Ovary (tissue), 9 donors: ENCODE measurements around the gene BACH2. TPM values are rescaled to one million over a fixed set of nuclear protein-coding genes. Genes with fewer than 3 reads are reported as not detected.

Experiments
- DNase-seq, 5 donors: peaks; one replicate each; pipeline ENCODE4 v3.0.0-alpha.2; 2019 to 2020
- H3K27ac ChIP-seq, 2 donors: fragments of 200-600 bp; one replicate each; pipeline versions ENCODE4 v1.5.1 to v1.8.0; 2019 to 2022
- H3K27me3 ChIP-seq: fragments of 200-600 bp; one replicate; pipeline ENCODE4 v1.8.0; 2022
- H3K36me3 ChIP-seq: fragments of 200-600 bp; sonication (generic); one replicate; pipeline ENCODE4 v1.5.1; 2019
- H3K4me1 ChIP-seq: one replicate; pipeline ENCODE4 v1.8.1; 2013; ENCODE audit warnings: mild to moderate bottlenecking, moderate library complexity; ENCODE audit not compliant: insufficient read depth
- H3K4me3 ChIP-seq: fragments of 200-600 bp; sonication (generic); one replicate; pipeline ENCODE4 v1.5.1; 2017
- H3K9me3 ChIP-seq, 2 donors: fragments of 200-600 bp in 1 of 2; sonication (generic) in 1 of 2; one replicate each; pipeline versions ENCODE4 v1.5.1 to v1.8.1; 2013 to 2019; ENCODE audit warnings: mild to moderate bottlenecking in 1 of 2, moderate library complexity in 1 of 2
- CTCF ChIP-seq, 3 donors: fragments of 450-650 bp in 2 of 3; fragments of 200-600 bp in 1 of 3; IDR thresholded peaks; one replicate each; pipeline versions ENCODE4 v1.5.1 to v1.8.0; 2016 to 2022; ENCODE audit warnings: antibody characterized with exemption in 3 of 3, mild to moderate bottlenecking in 1 of 3
- EP300 ChIP-seq: sonication (generic); formaldehyde crosslinking; IDR thresholded peaks from one replicate; pipeline ENCODE4 v1.6.1; 2017; ENCODE audit warnings: antibody characterized with exemption
- POLR2A ChIP-seq: fragments of 450-650 bp; IDR thresholded peaks from one replicate; pipeline ENCODE4 v1.6.1; 2017; ENCODE audit warnings: antibody characterized with exemption, mild to moderate bottlenecking, moderate library complexity
- WGBS, 3 donors: extraction: QIAGEN DNeasy Blood & Tissue Kit in 1 of 3; methylation state at CpG; one replicate each; pipeline versions ENCODE4 v1.1.5 to v1.1.7; 2013 to 2017; 5-methylcytosine and 5-hydroxymethylcytosine counted together
- intact Hi-C, 4 donors: fragments of 100-400 bp; cut with DNase I; formaldehyde crosslinking; loops; one replicate each; pipeline versions ENCODE4 v1.11.0 to v1.15.1; 2022 to 2023
- polyA plus RNA-seq, 2 donors: library from polyadenylated mRNA; stranded (reverse); fragments of 200-250 nt in 1 of 2; fragments of 350-450 nt in 1 of 2; fragmentation: Illumina TruSeq in 1 of 2; extraction: RNeasy Lipid Tissue Mini Kit (QIAGEN cat#74804) in 1 of 2; gene quantifications; one replicate each; pipeline ENCODE4 v1.2.3, GENCODE V29; 2013 to 2014
- total RNA-seq, 7 donors: library from RNA; depleted of rRNA in 2 of 7; stranded (reverse); fragments of >200 nt in 2 of 7; fragmentation: NEBNext Ultra II Directional in 3 of 7; extraction: Animal tissue kit (Norgen Biotek cat#: 25700) in 3 of 7; gene quantifications; one replicate each; pipeline versions ENCODE4 v1.1.0 to v1.2.4, GENCODE V29; 2016 to 2023
- donor health status: DM: no; HTN: no; CAD: no; lungs with moderate emphysema.
- donor health status: DM: no; HTN: no; CAD: no.
- donor health status: Bipolar disorder and iron deficiency.
- donor health status: DM: yes; HTN: yes; CAD: no.
- donor health status: DM: no; HTN: no; CAD: no.
- donor health status: DM: yes; HTN: yes; CAD: no.

Gene BACH2
- total and polyA plus RNA-seq, 9 donors: 2.6 to 19.2 (median 10.5) TPM

- Histone ChIP-seq H3K27me3 (no peaks in the 10 kb centered on the region), H3K4me3 (no peak overlapping the region), H3K27ac (no peak overlapping the region), H3K36me3 (no peaks in the 10 kb centered on the region), H3K4me1 (no peaks in the 10 kb centered on the region), H3K9me3 (no peaks in the 10 kb centered on the region)
- intact Hi-C loops: loop anchor here in 1 of 4 donors (10.0 kb wide), 1 partner anchor 418 kb away; no protein-coding TSS in a partner anchor
- DNase-seq: no peak
- WGBS, 3 donors: 92 to 97% (median 95%) methylated on average over 3 of the region's 3 CpGs
- TF ChIP-seq POLR2A (no peak), CTCF (IDR thresholded peaks at IDR 0.05) (no peak)
Measured at GRCh38 chr6:89976694-89977020, 320.0 kb downstream of the BACH2 start.

- TF ChIP-seq CTCF (IDR thresholded peaks at IDR 0.05) (no peak), EP300 (no peak), POLR2A (no peak)
- Histone ChIP-seq H3K4me1 (no peaks in the 10 kb centered on the region), H3K27ac (no peak overlapping the region), H3K9me3 (no peaks in the 10 kb centered on the region), H3K36me3 (no peaks in the 10 kb centered on the region), H3K27me3 (no peaks in the 10 kb centered on the region), H3K4me3 (no peak overlapping the region)
- intact Hi-C loops: loop anchor here in 1 of 4 donors (10.0 kb wide), 1 partner anchor 419 kb away; no protein-coding TSS in a partner anchor
- no peak for DNase-seq
- WGBS, 3 donors: 94 to 96% (median 95%) methylated on average over 12 of the region's 12 CpGs
Measured at GRCh38 chr6:89975991-89976693, 320.5 kb downstream of the BACH2 start.

GRCh38 chr6:89975366-89975765 is 321.3 kb downstream of the BACH2 start:
- intact Hi-C loops: loop anchor here in 1 of 4 donors (10.0 kb wide), 1 partner anchor 419 kb away; no protein-coding TSS in a partner anchor
- Histone ChIP-seq H3K9me3 (no peaks in the 10 kb centered on the region), H3K27ac (no peak overlapping the region), H3K36me3 (no peaks in the 10 kb centered on the region), H3K27me3 (no peaks in the 10 kb centered on the region), H3K4me1 (no peaks in the 10 kb centered on the region), H3K4me3 (no peak overlapping the region)
- TF ChIP-seq CTCF (IDR thresholded peaks at IDR 0.05) (no peak), POLR2A (no peak), EP300 (no peak)
- no peak for DNase-seq
- WGBS, 3 donors: 17 to 40% (median 24%) methylated on average over 1 of the region's 1 CpG

GRCh38 chr6:89974834-89975233 is 321.8 kb downstream of the BACH2 start:
- 78 to 92% (median 91%) methylated on average over 3 of the region's 3 CpGs for WGBS, 3 donors
- H3K36me3 ChIP-seq: no peaks in the 10 kb centered on the region
- no peaks in the 10 kb centered on the region for H3K9me3 ChIP-seq
- H3K4me3 ChIP-seq: no peak overlapping the region
- intact Hi-C loops: loop anchor here in 1 of 4 donors (10.0 kb wide), 1 partner anchor 420 kb away; no protein-coding TSS in a partner anchor
- TF ChIP-seq POLR2A (no peak), CTCF (IDR thresholded peaks at IDR 0.05) (no peak), EP300 (no peak)
- H3K27me3 ChIP-seq: no peaks in the 10 kb centered on the region
- no peaks in the 10 kb centered on the region for H3K4me1 ChIP-seq
- no peak overlapping the region for H3K27ac ChIP-seq
- DNase-seq: no peak
